GM12892 (cell line): ENCODE measurements around the gene ELOVL2.

Source experiments
- DNase-seq: peaks from one replicate; pipeline ENCODE4 v3.0.0; 2011; ENCODE audit not compliant: insufficient read length
- FAIRE-seq: peaks from 2 replicates; lab custom pipeline; 2011; peaks lifted over from hg19 to GRCh38; lab: Jason Lieb, UNC
- POLR2A ChIP-seq: IDR thresholded peaks from 2 replicates; pipeline ENCODE4 v1.6.1; 2011; ENCODE audit warnings: low read depth, low read length, control low read depth
- POLR2AphosphoS5 ChIP-seq: IDR thresholded peaks from 2 replicates; pipeline ENCODE4 v1.6.1; 2011; ENCODE audit warnings: low read depth, low read length, control low read depth
- TAF1 ChIP-seq: IDR thresholded peaks from 2 replicates; pipeline ENCODE4 v1.6.1; 2011; ENCODE audit warnings: low read depth, mild to moderate bottlenecking, control low read depth, low read length, borderline replicate concordance

Gene ELOVL2

GRCh38 chr6:10962673-10963072, 81.4 kb downstream of the ELOVL2 start:
- DNase-seq, result no peak
- FAIRE-seq, result no peak
- TF ChIP-seq POLR2AphosphoS5, result no peak
- no peak for TF ChIP-seq TAF1
- TF ChIP-seq POLR2A, result no peak

GRCh38 chr6:10961837-10962236, 82.3 kb downstream of the ELOVL2 start:
- DNase-seq (no peak), FAIRE-seq (no peak)
- TF ChIP-seq POLR2AphosphoS5 (no peak), TAF1 (no peak), POLR2A (no peak)

- TF ChIP-seq POLR2AphosphoS5, result no peak
- TF ChIP-seq POLR2A, result no peak
- TF ChIP-seq TAF1, result no peak
- no peak for DNase-seq
- FAIRE-seq, result no peak
Observed at GRCh38 chr6:10960171-10960570, 83.9 kb downstream of the ELOVL2 start.

- no peak for DNase-seq
- no peak for FAIRE-seq
- no peak for TF ChIP-seq POLR2A
- no peak for TF ChIP-seq POLR2AphosphoS5
- no peak for TF ChIP-seq TAF1
Observed at GRCh38 chr6:10957414-10957886, 86.7 kb downstream of the ELOVL2 start.

- no peak for TF ChIP-seq POLR2AphosphoS5
- no peak for TF ChIP-seq POLR2A
- TF ChIP-seq TAF1, result no peak
- DNase-seq (no peak), FAIRE-seq (no peak)
Observed at GRCh38 chr6:10956776-10957175, 87.3 kb downstream of the ELOVL2 start.

GRCh38 chr6:10954590-10955010, 89.5 kb downstream of the ELOVL2 start:
- FAIRE-seq, result peak; percentile 87

GRCh38 chr6:10951675-10952282, 92.3 kb downstream of the ELOVL2 start:
- TF ChIP-seq TAF1, result no peak
- TF ChIP-seq POLR2A, result no peak
- TF ChIP-seq POLR2AphosphoS5, result no peak
- FAIRE-seq (peak; percentile 68), DNase-seq (no peak)

More at GRCh38 chr6:10954590-10955010, 89.5 kb downstream of the ELOVL2 start:
- TF ChIP-seq POLR2A (no peak), TAF1 (no peak), POLR2AphosphoS5 (no peak)
- DNase-seq, result peak; percentile 29

GRCh38 chr6:10949579-10950490, 94.3 kb downstream of the ELOVL2 start:
- no peak for TF ChIP-seq POLR2AphosphoS5
- DNase-seq, result no peak
- FAIRE-seq, result no peak

GRCh38 chr6:10947966-10948365, 96.1 kb downstream of the ELOVL2 start:
- FAIRE-seq, result no peak
- DNase-seq, result no peak
- TF ChIP-seq TAF1, result no peak
- TF ChIP-seq POLR2AphosphoS5, result no peak
- no peak for TF ChIP-seq POLR2A

- FAIRE-seq, result no peak
- no peak for DNase-seq
- TF ChIP-seq POLR2A, result no peak
- no peak for TF ChIP-seq TAF1
- TF ChIP-seq POLR2AphosphoS5, result no peak
Observed at GRCh38 chr6:10945845-10946244, 98.3 kb downstream of the ELOVL2 start.

GRCh38 chr6:10939840-10940239, 104.3 kb downstream of the ELOVL2 start:
- no peak for FAIRE-seq
- no peak for DNase-seq
- no peak for TF ChIP-seq POLR2A
- TF ChIP-seq TAF1, result no peak
- no peak for TF ChIP-seq POLR2AphosphoS5

GRCh38 chr6:10933126-10933525, 111.0 kb downstream of the ELOVL2 start:
- DNase-seq (no peak), FAIRE-seq (no peak)
- TF ChIP-seq TAF1 (no peak), POLR2AphosphoS5 (no peak), POLR2A (no peak)
